ENCODE measurements around the gene HP1BP3.

DNA sequence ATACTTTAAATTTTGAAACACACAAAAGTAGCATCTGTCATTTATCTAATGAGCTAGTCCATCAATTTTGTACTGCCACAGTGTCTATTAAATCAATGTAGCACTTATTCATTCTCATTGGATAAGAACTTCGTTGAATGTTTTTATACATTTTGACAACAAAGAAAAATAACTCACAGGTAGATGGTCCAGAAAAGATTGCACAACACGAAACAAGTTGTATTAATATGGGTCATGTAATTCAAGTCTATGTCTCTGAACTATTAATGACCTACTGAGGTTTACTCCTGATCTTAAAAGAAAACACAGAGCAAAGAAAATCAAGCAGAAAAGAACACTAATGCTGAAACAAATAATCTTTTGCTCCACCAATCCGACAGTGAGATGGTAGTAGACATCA is 15.3 kb downstream of the HP1BP3 start:
- TF ChIP-seq, protein P1, sequence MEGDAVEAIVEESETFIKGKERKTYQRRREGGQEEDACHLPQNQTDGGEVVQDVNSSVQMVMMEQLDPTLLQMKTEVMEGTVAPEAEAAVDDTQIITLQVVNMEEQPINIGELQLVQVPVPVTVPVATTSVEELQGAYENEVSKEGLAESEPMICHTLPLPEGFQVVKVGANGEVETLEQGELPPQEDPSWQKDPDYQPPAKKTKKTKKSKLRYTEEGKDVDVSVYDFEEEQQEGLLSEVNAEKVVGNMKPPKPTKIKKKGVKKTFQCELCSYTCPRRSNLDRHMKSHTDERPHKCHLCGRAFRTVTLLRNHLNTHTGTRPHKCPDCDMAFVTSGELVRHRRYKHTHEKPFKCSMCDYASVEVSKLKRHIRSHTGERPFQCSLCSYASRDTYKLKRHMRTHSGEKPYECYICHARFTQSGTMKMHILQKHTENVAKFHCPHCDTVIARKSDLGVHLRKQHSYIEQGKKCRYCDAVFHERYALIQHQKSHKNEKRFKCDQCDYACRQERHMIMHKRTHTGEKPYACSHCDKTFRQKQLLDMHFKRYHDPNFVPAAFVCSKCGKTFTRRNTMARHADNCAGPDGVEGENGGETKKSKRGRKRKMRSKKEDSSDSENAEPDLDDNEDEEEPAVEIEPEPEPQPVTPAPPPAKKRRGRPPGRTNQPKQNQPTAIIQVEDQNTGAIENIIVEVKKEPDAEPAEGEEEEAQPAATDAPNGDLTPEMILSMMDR (IDR thresholded peaks at IDR 0.05) = no peak
- TF ChIP-seq POLR2A (IDR thresholded peaks at IDR 0.05) = no peak
